HUDEP-2 (cell line): ENCODE measurements around the gene PTPRN2.
"Not testable (repeated sequence)": the region's sequence is repeated elsewhere in the genome, so short reads cannot be mapped to it uniquely, and the experiment has no call there.

ENCODE experiments used
- DNase-seq, 76 experiments: peaks; one replicate each; lab custom pipeline; 2025; ENCODE audit not compliant: unreplicated experiment in 76 of 76; lab: John Stamatoyannopoulos, UW

PTPRN2 gene

GRCh38 chr7:157918326-157919080 lies 669.1 kb downstream of the PTPRN2 start:
- no peak for DNase-seq

- DNase-seq = no peak
Observed at GRCh38 chr7:157916946-157917640, 670.5 kb downstream of the PTPRN2 start.

DNA sequence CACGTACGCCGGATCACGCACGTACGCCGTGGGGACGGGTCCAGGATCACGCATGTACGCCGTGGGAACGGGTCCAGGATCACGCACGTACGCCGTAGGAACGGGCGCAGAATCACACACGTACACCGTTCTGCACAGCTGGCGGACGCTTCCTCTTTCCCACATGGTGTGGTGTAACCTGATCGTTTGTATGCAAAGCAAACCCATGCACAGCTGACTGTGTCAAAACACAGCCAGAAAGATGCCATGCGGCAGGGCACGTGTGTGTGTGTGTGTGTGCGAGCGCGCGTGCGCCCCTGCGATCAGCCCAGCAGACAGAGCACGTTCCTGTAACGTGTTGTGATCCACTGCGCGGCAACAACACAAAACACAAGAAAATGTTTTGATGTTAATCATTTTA lies 677.2 kb downstream of the PTPRN2 start:
- no peak for DNase-seq

DNA sequence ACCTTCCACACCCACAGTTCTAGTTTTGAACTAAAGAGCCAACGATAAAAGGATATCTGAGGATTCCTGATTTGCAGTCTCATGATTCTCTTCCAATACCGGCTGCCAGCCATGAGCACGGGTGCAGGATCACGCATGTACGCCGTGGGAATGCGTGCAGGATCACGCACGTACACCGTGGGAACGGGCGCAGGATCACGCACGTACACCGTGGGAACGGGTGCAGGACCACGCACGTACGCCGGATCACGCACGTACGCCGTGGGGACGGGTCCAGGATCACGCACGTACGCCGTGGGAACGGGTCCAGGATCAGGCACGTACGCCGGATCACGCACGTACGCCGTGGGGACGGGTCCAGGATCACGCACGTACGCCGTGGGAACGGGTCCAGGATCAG lies 677.6 kb downstream of the PTPRN2 start:
- DNase-seq = not testable (repeated sequence)

GRCh38 chr7:157909370-157909769 lies 678.3 kb downstream of the PTPRN2 start:
- DNase-seq = no peak

DNA sequence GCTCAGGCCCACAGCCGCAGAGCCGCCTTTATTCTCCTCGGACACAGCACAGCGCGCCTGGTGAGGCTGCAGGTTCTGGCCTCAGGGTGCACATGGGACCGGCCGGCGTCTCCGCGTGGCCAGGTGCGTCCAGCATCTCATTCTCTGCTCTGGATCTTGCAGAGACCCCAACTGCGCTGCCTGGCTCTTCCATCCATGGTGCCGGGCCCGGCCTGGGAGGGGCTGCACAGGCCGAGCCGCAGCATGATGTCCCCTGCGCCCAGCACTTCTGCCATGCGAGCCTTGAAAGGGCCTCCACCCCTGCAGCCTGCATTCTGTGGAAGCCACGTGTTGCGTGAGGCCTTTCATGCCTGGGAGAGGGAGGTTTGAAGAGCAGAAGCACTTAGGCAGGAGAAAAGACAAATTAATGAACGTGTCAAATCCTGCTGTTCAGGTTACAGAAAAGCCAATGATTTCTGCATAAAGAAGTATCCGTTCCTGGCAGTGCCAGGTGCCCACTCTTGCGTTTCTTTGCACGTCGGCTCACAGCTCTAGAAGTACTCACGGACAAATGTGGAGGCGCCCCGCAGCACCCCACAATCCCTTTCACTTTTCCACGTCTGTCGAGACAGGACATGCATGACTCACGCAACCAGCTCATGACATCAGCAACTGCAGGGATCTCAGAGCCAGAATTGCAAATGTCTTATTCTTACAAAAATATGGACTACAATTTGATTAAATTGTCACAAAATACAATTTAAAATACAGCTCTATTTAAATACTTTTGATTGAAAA lies 679.4 kb downstream of the PTPRN2 start:
- no peak for DNase-seq

- no peak for DNase-seq
Observed at GRCh38 chr7:157907091-157907490, 680.5 kb downstream of the PTPRN2 start.

GRCh38 chr7:157906583-157906982 lies 681.0 kb downstream of the PTPRN2 start:
- no peak for DNase-seq

DNA sequence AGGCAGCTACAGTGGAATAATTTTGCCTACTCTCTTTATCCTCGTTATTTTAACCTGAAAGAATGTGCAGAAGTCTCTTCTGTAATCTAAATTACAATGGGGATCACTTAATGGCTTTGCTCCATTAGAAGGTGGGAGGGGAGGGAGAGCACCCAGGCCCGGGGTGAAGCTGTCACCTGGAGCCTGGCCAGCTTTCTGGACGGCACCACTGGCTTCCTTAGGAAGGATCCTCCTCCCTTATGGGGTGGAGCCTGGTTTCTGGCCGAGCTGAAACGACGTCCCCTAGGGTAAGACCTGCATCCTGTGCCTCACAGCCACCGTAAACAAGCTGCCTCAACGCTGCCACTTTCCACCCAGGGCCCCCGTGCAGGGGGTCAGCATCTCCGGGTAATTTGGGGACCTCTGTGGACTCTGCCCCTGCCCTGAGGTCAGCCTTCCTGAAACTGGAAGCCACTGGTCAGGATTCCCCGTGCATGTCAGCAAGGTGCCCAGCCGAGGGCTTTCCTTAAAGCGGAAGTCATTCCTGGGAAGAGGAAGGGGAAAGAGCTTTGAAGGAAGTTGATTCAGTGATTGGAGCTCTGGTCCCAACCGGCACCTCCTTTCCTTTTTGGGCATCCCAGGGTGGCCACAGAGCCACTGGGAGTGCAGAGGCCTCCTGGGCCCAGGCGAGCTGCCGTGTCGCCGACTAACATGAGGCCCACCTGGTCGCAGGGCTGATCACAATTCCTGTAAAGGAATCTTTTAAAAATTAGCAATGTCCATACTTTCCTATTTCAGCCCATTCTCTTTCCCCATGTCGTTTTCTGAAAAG lies 681.8 kb downstream of the PTPRN2 start:
- no peak for DNase-seq

- DNase-seq = no peak
Observed at GRCh38 chr7:157904866-157905570, 682.6 kb downstream of the PTPRN2 start.

- no peak for DNase-seq
Observed at GRCh38 chr7:157904211-157904865, 683.3 kb downstream of the PTPRN2 start.

- no peak for DNase-seq
Observed at GRCh38 chr7:157903710-157904109, 683.9 kb downstream of the PTPRN2 start.

DNA sequence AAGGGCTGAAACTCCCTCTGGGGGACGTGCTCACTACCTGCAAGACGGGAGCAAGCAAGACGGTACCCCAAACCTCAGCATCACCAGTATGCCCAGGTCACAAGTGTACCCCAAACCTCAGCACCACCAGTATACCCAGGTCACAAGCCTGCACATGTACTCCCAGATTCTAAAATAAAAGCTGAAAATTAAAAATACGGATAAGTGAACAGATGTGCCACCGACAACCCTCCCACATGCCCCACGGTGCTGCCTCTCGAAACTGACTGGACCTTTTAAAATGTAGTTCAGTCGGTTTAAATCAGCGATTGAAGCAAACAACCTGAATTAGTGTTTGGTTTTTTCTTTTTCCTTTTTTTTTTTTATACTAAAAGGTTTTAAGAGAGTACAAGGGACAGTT lies 684.3 kb downstream of the PTPRN2 start:
- no peak for DNase-seq

- not testable (repeated sequence) for DNase-seq
Observed at GRCh38 chr7:157901816-157902610, 685.6 kb downstream of the PTPRN2 start.

DNA sequence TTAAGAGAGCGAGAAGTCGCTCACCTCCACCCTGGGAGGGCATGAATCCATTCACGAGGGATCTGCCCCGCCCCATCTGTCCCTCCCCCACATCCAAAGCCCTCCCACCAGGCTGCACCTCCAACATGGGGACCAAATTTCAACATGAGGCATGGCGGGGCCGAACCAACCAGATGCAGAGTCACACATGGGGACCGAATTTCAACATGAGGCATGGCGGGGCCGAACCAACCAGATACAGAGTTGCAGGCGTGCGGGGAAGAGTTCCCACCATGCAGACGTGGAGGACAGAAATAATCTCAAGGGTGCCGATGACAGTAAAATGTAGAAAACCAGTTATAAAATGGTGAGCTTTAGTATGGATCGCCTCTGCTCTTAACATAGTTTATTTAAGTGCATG lies 686.5 kb downstream of the PTPRN2 start:
- no peak for DNase-seq

GRCh38 chr7:157900556-157900955 lies 687.1 kb downstream of the PTPRN2 start:
- no peak for DNase-seq

GRCh38 chr7:157900011-157900410 lies 687.6 kb downstream of the PTPRN2 start:
- DNase-seq = no peak

- DNase-seq = no peak
Observed at GRCh38 chr7:157898802-157899505, 688.7 kb downstream of the PTPRN2 start.
